Activated T-helper 2 cell treated with anti-CD3 and anti-CD28 coated beads, Interferon-gamma antibody, Interleukin-2, Interleukin-4, amounts not matched to agents 10 μg/mL and 5 μg/mL and 100 μg/mL, durations not matched to agents 14 hours and 24 hours and 36 hours (primary cell): Measurements from ENCODE around the gene HILPDA. TPM values are rescaled to one million over a fixed set of nuclear protein-coding genes. Genes with fewer than 3 reads are reported as not detected.
"Not testable (repeated sequence)": the region's sequence is repeated elsewhere in the genome, so short reads cannot be mapped to it uniquely, and the experiment has no call there.

ENCODE experiments used
- DNase-seq: peaks from one replicate; pipeline ENCODE4 v3.0.0; 2021; ENCODE audit warnings: low spot score
- H3K27ac Mint-ChIP-seq: one replicate; pipeline ENCODE4 v1.8.0; 2021; ENCODE audit warnings: mixed read lengths
- H3K27me3 Mint-ChIP-seq: one replicate; pipeline ENCODE4 v1.8.0; 2021; ENCODE audit warnings: low read depth, mixed read lengths
- H3K36me3 Mint-ChIP-seq: one replicate; pipeline ENCODE4 v1.8.0; 2021; ENCODE audit warnings: low read depth, mixed read lengths
- H3K4me1 Mint-ChIP-seq: one replicate; pipeline ENCODE4 v1.8.0; 2021; ENCODE audit warnings: low read depth, mixed read lengths
- H3K4me3 Mint-ChIP-seq: one replicate; pipeline ENCODE4 v1.8.0; 2021; ENCODE audit warnings: low read depth, mild to moderate bottlenecking, moderate library complexity, mixed read lengths
- H3K9me3 Mint-ChIP-seq: one replicate; pipeline ENCODE4 v1.8.0; 2021; ENCODE audit warnings: mixed read lengths
- intact Hi-C: fragments of 100-400 bp; cut with micrococcal nuclease; formaldehyde crosslinking; loops from one replicate; pipeline ENCODE4 v1.15.1; 2023
- total RNA-seq: library from RNA; stranded (reverse); gene quantifications from 2 replicates; pipeline ENCODE4 v1.2.3, GENCODE V29; 2022

HILPDA gene
- total RNA-seq, 1 donor from 2014 or later = 406 TPM

DNA sequence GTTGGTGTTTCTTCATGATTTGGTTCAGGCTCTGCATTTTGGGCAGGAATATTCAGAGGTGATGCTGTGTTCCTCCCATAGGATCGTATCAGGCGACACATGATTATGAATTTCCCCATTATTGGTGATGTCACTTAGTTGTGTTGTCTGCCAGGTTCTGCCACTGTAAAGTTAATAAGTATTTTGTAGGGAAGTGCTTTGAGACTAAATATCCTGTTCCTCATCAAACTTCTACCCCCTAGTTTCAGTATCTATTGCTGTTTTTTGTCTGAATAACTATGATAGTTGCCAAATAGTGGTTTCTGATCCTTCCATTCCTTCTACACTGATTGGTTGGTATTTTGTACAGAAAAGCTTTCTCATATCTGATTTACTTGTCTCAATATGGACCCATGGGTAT is 49.7 kb downstream of the HILPDA start:
- H3K4me3 Mint-ChIP-seq, H3K27me3 Mint-ChIP-seq, H3K9me3 Mint-ChIP-seq, intact Hi-C loops, H3K4me1 Mint-ChIP-seq, H3K27ac Mint-ChIP-seq, DNase-seq: not testable (repeated sequence)
- peaks cover 21% of the 10 kb centered on the region for H3K36me3 Mint-ChIP-seq

DNA sequence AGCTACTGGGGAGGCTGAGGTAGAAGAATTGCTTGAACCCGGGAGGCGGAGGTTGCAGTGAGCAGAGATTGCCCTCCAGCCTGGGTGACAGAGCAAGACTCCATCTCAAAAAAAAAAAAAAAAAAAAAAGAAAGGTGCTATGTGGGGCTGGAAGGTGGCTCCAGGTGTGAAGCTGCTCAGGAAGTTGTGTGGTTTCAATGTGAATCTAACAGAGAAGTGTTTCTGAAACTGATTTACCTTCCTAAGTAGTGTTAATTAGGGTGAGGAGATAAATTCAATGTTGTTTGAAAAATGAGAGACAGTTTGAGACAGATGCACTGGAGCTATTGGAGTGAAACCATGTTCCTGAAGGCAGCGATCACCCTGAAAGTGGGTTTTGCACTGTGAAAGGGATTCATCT is 51.1 kb downstream of the HILPDA start:
- H3K9me3 Mint-ChIP-seq, DNase-seq, H3K4me3 Mint-ChIP-seq, H3K4me1 Mint-ChIP-seq, H3K27me3 Mint-ChIP-seq, intact Hi-C loops, H3K27ac Mint-ChIP-seq: not testable (repeated sequence)
- H3K36me3 Mint-ChIP-seq = peaks cover 10% of the 10 kb centered on the region

DNA sequence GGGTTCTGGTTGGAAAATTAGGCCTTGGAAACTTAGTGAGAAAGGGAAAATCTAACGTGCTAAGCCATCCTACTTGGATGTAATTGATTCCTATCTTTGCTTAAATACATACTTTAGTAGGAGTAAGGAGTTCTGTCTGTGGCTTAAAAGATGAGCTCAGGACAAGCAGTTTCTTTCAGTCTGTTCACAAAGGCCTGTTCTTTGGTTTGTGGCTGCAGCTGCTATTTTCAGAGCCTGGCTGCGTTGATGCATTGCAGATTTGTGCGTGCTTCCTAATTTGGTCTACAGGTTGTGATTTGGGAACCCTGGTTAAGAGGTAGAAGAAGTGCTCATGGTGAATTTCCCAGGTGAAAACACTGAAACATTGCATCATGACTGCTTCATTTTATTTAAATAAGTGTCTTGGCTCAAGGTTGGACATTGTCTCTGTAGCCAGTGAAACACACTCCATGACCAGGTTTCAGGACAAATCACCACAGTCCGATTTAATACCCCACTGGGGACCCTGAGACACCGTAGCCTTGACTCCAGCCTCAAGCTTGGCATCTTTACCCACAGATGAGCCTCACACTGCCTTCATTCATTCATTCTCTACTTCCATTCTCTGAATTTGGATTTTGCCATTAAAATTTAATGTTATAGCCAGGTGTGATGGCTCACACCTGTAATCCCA is 51.8 kb downstream of the HILPDA start:
- DNase-seq, H3K4me3 Mint-ChIP-seq, H3K27ac Mint-ChIP-seq, H3K36me3 Mint-ChIP-seq, H3K27me3 Mint-ChIP-seq, H3K4me1 Mint-ChIP-seq, intact Hi-C loops, H3K9me3 Mint-ChIP-seq: not testable (repeated sequence)

Other genes with a start within 250 kb of the HILPDA start
- not detected in 2 replicates for gene LEP, start 214.6 kb upstream of the HILPDA start, total RNA-seq
- gene RBM28, start 112.0 kb upstream of the HILPDA start, total RNA-seq = 66.7 and 67.7 TPM in 2 replicates
- gene PRRT4, start 94.2 kb upstream of the HILPDA start, total RNA-seq = 0.39 and 0.55 TPM in 2 replicates
- 108 and 112 TPM in 2 replicates for gene IMPDH1, start 45.9 kb upstream of the HILPDA start, total RNA-seq
- 46.9 and 52.4 TPM in 2 replicates for gene METTL2B, start 20.9 kb downstream of the HILPDA start, total RNA-seq
- 0.32 and 0.48 TPM in 2 replicates for gene GARIN1A, start 216.4 kb downstream of the HILPDA start, total RNA-seq